Fibroblast of mammary gland (primary cell): Measurements from ENCODE around the gene TBC1D5.

Experiments
- DNase-seq: peaks from one replicate; pipeline ENCODE4 v3.0.0-alpha.2; 2010; ENCODE audit warnings: low read depth
- H3K4me3 ChIP-seq: 2 replicates; pipeline ENCODE4 v1.5.1; 2011; ENCODE audit warnings: low read depth, mild to moderate bottlenecking, low read length, moderate library complexity; ENCODE audit not compliant: control insufficient read depth
- CTCF ChIP-seq: conservative IDR thresholded peaks from 2 replicates; pipeline ENCODE4 v1.5.1; 2011; ENCODE audit warnings: low read depth, low read length, inconsistent platforms; ENCODE audit not compliant: control insufficient read depth, insufficient read depth

TBC1D5 gene

GRCh38 chr3:17571686-17572085 is 170.7 kb downstream of the TBC1D5 start:
- no peak for DNase-seq
- TF ChIP-seq CTCF: no peak
- H3K4me3 ChIP-seq: no peak overlapping the region

- DNase-seq: no peak
- TF ChIP-seq CTCF: no peak
- no peak overlapping the region for H3K4me3 ChIP-seq
Observed at GRCh38 chr3:17562845-17563244, 179.6 kb downstream of the TBC1D5 start.

- TF ChIP-seq CTCF: no peak
- no peak overlapping the region for H3K4me3 ChIP-seq
- DNase-seq: no peak
Observed at GRCh38 chr3:17558565-17558964, 183.9 kb downstream of the TBC1D5 start.

- no peak overlapping the region for H3K4me3 ChIP-seq
- no peak for DNase-seq
Observed at GRCh38 chr3:17557749-17558463, 184.5 kb downstream of the TBC1D5 start.

GRCh38 chr3:17555525-17555924 is 186.9 kb downstream of the TBC1D5 start:
- TF ChIP-seq CTCF: no peak
- H3K4me3 ChIP-seq: no peak overlapping the region
- DNase-seq: no peak

More at GRCh38 chr3:17557749-17558463, 184.5 kb downstream of the TBC1D5 start:
- TF ChIP-seq CTCF: no peak

- DNase-seq: no peak
- no peak for TF ChIP-seq CTCF
- H3K4me3 ChIP-seq: no peak overlapping the region
Observed at GRCh38 chr3:17554078-17554477, 188.4 kb downstream of the TBC1D5 start.
